Measurements from ENCODE around the gene CDC7.

DNA sequence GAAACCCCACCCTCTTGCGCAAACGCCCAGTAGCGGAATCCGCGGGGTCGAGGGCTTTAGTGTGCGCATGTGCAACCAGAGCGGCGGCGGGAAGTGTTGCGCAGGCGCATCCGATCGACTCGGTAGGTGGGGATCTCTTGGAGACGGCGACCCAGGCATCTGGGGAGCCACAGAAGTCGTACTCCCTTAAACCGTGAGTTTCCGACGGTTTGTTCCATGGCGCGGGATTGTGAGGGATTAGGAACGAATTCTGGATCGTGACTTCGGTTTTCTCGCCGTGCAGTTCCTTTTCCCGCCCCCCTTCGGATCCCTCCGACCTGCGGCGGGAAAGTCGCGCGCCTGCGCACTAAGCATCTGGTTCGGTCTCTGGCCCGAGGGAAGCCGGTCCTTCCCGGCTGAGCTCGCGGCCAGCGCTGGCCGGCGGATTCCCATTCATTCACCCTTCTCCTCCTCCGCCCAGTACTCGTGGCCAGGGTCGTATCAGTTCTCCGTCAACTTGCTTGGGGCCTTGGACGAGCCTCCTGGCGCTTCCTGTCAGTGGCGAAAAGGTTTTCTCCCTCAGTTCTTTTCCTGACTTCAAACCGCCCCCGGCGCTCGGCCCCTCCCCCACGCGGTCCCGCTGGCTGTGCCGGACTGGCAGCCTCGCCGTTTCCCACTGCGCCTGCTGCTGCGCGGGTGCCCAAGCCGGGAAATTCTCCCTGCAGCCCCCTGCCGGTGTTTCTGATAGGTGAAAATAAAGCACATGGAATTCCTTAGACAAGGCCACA is at the start of gene CDC7:
- TF ChIP-seq NANOG (IDR thresholded peaks at IDR 0.05; ENCODE audit: borderline replicate concordance) (no peak), CTCF (conservative IDR thresholded peaks at IDR 0.05; ENCODE audit: low read depth in 2 of 2) (peak; percentile 44 to 67), EZH2 (IDR thresholded peaks at IDR 0.05; ENCODE audit: low read depth, unreplicated experiment) (no peak), EZH2phosphoT487 (IDR thresholded peaks at IDR 0.05; ENCODE audit: unreplicated experiment) (no peak), POLR2AphosphoS5 (IDR thresholded peaks at IDR 0.05; ENCODE audit: low read depth) (peak; percentile 72)
